RWPE1 (cell line): ENCODE measurements around the gene BRME1.

Experiments used
- CTCF ChIA-PET: fragments of 350-600 bp; sonication (Branson Sonifier 250); formaldehyde crosslinking; extraction: SDS; loops from one replicate; lab custom pipeline; 2021; lab: Yijun Ruan, JAX
- POLR2A ChIA-PET: fragments of 400-600 bp; formaldehyde crosslinking; extraction: SDS; loops from one replicate; lab custom pipeline; 2020; ENCODE audit warnings: antibody characterized with exemption; ENCODE audit not compliant: low non-redundant PET; lab: Yijun Ruan, JAX
- DNase-seq: peaks from one replicate; pipeline ENCODE4 v3.0.0; 2012; ENCODE audit warnings: low spot score
- H3K27ac ChIP-seq: fragments of 450-650 bp; 2 replicates; pipeline ENCODE4 v1.5.1; 2017
- CTCF ChIP-seq: fragments of 450-650 bp; conservative IDR thresholded peaks from 2 replicates; pipeline ENCODE4 v1.5.1; 2017; ENCODE audit warnings: low read depth, mild to moderate bottlenecking

The BRME1 gene

GRCh38 chr19:13909430-13909829 is 3.5 kb upstream of the BRME1 start:
- no peak for DNase-seq
- CTCF ChIA-PET: no interaction called here
- no peak for TF ChIP-seq CTCF
- peak overlapping the region; percentile 30 for H3K27ac ChIP-seq
- POLR2A ChIA-PET: no interaction called here

GRCh38 chr19:13908674-13909073 is 2.8 kb upstream of the BRME1 start:
- peak overlapping the region; percentile 35 for H3K27ac ChIP-seq
- CTCF ChIA-PET: no interaction called here
- DNase-seq: no peak
- POLR2A ChIA-PET: no interaction called here
- no peak for TF ChIP-seq CTCF

- peak overlapping the region; percentile 74 for H3K27ac ChIP-seq
- POLR2A ChIA-PET: no interaction called here
- no peak for DNase-seq
- CTCF ChIA-PET: interaction anchor here (0.6 to 0.7 kb wide), 4 partner anchors 19 to 241 kb away, joined by 3 read pairs; no protein-coding TSS in a partner anchor
- TF ChIP-seq CTCF: no peak
These were observed 993 bp upstream of the BRME1 start for GRCh38 chr19:13906910-13907309.

GRCh38 chr19:13906521-13906904 is 596 bp upstream of the BRME1 start:
- POLR2A ChIA-PET: no interaction called here
- CTCF ChIA-PET: no interaction called here
- peak overlapping the region; percentile 74 for H3K27ac ChIP-seq
- no peak for TF ChIP-seq CTCF
- peak; percentile 61 for DNase-seq

DNA sequence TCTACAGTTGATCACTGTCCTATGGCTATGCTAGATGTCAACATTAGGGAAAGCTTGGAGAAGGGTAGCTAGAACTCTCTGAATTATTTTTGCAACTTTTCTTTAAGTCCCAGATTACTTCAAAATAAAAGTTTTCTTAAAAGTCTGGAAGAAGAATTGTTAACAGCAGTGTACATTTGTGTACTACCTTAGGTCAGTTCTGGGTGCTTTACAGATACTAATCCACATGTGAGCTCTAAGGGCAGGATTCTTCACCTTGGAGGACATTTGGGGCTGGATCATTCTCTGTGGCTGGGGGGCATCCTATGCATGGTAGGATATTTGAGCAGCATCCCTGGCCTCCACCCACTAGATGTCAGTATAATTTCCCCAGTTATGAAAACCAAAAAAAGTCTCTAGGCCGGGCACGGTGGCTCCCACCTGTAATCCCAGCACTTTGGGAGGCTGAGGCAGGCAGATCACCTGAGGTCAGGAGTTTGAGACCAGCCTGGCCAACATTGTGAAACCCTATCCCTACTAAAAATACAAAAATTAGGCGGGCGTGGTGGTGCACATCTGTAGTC is 2.8 kb downstream of the BRME1 start:
- H3K27ac ChIP-seq: peak overlapping the region; percentile 74; the same call in 1 of the 2 replicates
- no peak for DNase-seq
- peak; percentile 70 for TF ChIP-seq CTCF
- ChIA-PET CTCF (interaction anchor here (0.7 kb wide), 1 partner anchor 50 kb away, joined by 4 read pairs; no protein-coding TSS in a partner anchor), POLR2A (no interaction called here)

DNA sequence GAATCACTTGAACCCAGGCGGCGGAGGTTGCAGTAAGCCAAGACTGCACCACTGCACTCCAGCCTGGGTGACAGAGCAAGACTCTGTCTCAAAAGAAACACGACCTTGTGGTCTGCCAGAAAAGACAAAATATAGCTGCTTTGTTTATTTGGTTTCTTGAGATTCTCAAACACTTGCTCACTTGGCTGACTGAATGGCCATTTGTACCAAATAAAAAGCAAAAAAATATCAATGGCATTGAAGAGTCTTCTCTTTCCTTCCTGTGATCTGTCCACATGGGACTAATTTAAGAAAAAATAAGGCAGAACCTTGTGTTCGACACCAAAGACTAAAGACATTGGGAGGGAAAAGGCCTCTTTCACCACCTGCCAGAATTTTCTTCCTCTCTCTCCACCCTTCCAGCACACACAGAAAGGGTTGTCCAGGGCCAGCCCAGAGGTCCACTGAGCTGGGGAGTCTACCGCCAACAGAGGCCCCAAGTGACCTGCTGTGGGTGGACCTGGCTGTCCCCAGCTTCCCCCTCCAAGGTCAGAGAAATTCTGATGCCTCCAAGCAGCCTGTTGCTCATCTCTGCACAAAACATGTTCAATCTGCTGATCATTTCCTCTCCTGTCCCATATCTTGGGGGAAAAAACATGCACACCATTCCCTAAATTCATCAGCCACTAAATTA is 5.9 kb downstream of the BRME1 start:
- POLR2A ChIA-PET: interaction anchor here (0.6 kb wide), 1 partner anchor 109 kb away, joined by 3 read pairs; no protein-coding TSS in a partner anchor

More for the DNA sequence above, 5.9 kb downstream of the BRME1 start:
- CTCF ChIA-PET: interaction anchor here (0.6 to 0.8 kb wide), 2 partner anchors 12 to 19 kb away, joined by 3 to 5 read pairs; no protein-coding TSS in a partner anchor
- no peak for DNase-seq
- H3K27ac ChIP-seq: peak overlapping the region; percentile 36; the same call in 1 of the 2 replicates
- TF ChIP-seq CTCF: no peak
